ENCODE measurements around the gene MAPRE2.
"Not testable (repeated sequence)": the region's sequence is repeated elsewhere in the genome, so short reads cannot be mapped to it uniquely, and the experiment has no call there.

The MAPRE2 gene

GRCh38 chr18:35142275-35142615 is 101.0 kb downstream of the MAPRE2 start:
- TF ChIP-seq CTCF (conservative IDR thresholded peaks at IDR 0.05), result no peak

GRCh38 chr18:35143622-35144596 is 102.7 kb downstream of the MAPRE2 start:
- TF ChIP-seq CTCF (conservative IDR thresholded peaks at IDR 0.05), result peak; percentile 89
- peak overlapping the region; percentile 12; the same call in 1 of the 2 replicates for H3K27ac ChIP-seq

More at GRCh38 chr18:35142275-35142615, 101.0 kb downstream of the MAPRE2 start:
- no peak overlapping the region for H3K27ac ChIP-seq

GRCh38 chr18:35144698-35145097 is 103.5 kb downstream of the MAPRE2 start:
- H3K27ac ChIP-seq, result no peak overlapping the region
- no peak for TF ChIP-seq CTCF (conservative IDR thresholded peaks at IDR 0.05)

GRCh38 chr18:35150195-35150594 is 109.0 kb downstream of the MAPRE2 start:
- H3K27ac ChIP-seq, result not testable (repeated sequence)

- TF ChIP-seq CTCF (conservative IDR thresholded peaks at IDR 0.05), result no peak
- no peak overlapping the region for H3K27ac ChIP-seq
These were observed 112.5 kb downstream of the MAPRE2 start for GRCh38 chr18:35153609-35154272.

- no peak overlapping the region for H3K27ac ChIP-seq
- TF ChIP-seq CTCF (conservative IDR thresholded peaks at IDR 0.05), result no peak
These were observed 114.3 kb downstream of the MAPRE2 start for GRCh38 chr18:35155398-35156117.

GRCh38 chr18:35157181-35157580 is 116.0 kb downstream of the MAPRE2 start:
- TF ChIP-seq CTCF (conservative IDR thresholded peaks at IDR 0.05), result no peak
- no peak overlapping the region for H3K27ac ChIP-seq
